Erythroblast (primary cell): ENCODE data around the gene DMD.

Source experiments
- GATA1 ChIP-seq: IDR thresholded peaks from 2 replicates; pipeline ENCODE4 v1.6.1; 2011; ENCODE audit warnings: low read depth, mild to moderate bottlenecking, control low read depth, low read length, moderate library complexity
- POLR2A ChIP-seq: IDR thresholded peaks from 2 replicates; pipeline ENCODE4 v1.6.1; 2011; ENCODE audit warnings: mild to moderate bottlenecking, low read length

DNA sequence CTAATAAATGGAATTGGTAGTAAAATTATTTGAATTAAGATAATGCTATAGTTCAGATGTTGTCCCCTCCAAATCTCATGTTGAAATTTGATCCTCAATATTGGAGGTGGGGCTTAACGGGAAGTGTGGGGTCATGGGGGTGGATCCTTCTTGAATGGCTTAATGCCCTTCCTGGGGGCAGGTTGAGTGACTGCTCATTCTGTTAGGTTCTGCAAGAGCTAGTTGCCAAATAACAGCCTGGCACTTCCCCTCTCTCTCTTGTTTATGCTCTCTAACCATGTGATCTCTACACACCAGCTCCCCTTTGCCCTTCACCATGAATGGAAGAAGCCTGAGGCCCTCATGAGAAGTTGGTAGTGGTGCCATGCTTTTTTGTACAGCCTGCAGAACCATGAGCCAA lies 1414.7 kb downstream of the DMD start:
- no peak for TF ChIP-seq POLR2A
- TF ChIP-seq GATA1 = no peak
